Activated T-cell treated with anti-CD3 and anti-CD28 coated beads, Interleukin-2, amount 50 U/mL, for 48 hours (primary cell): ENCODE measurements around the gene TTLL1.
A peak's percentile ranks its signal among the peaks of the same experiment; 100 is the strongest.
"Not testable (repeated sequence)": the region's sequence is repeated elsewhere in the genome, so short reads cannot be mapped to it uniquely, and the experiment has no call there.

Experiments
- DNase-seq, 2 experiments: peaks; one replicate each; pipeline ENCODE4 v3.0.0-alpha.2; 2020

TTLL1 gene

DNA sequence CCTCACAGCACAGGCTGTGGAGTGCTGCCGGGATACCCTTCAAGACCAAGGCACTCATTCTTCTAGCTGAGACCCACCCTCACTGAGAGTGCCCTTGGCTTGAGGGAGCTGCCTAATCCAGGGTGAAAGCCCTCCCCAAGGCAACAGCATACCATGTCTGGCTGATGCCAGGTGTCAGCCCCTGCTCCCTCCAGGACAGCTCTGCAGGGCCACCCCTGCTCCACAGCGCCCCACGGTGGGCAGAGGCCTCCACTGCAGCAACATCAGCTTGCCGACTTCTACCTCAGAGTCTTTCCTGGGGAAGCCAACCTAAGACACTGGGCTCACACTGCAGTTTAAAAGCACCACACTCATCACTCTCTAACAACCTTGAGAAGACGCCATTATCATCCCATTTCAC, 29.0 kb downstream of the TTLL1 start:
- DNase-seq, result peak; percentile 76 to 78

DNA sequence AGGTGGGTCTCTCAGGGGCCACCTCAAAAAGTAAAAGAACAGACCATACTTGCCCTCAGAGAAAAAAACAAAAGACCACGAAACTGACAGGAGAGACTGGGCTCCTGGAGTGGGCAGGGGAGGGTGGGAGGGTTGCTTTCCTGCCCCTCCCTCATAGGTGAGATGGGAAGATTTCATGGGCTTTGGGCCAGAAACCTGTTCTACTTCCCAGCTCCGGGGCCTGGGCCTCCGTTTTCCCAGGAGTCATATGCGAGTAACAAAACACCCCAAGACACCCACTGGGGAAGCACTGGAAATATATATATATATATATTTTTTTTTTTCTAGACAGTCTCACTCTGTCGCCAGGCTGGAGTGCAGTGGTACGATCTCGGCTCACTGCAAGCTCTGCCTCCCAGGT, 31.6 kb downstream of the TTLL1 start:
- no peak for DNase-seq

- no peak for DNase-seq
These were observed 36.0 kb downstream of the TTLL1 start for GRCh38 chr22:43053176-43053575.

DNA sequence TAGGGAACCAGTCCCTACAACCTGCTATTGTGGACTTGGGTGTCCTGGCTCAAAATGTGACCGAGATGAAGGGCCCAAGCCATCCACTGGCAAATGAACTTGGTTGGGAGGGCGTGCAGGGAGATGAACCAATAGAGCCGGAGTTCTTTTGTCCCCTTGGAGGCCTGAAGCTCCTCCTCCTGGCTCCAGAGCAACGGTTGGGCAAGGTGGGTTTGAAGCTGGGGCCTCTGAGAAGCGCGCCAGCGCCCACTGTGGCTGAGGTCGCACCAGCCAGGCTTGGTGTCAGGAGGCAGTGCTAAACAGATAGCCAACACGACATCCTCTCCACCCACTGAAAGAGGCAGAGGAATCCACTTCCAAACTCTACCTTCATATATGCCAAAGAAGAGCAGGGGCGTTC, 38.2 kb downstream of the TTLL1 start:
- DNase-seq, result no peak

DNA sequence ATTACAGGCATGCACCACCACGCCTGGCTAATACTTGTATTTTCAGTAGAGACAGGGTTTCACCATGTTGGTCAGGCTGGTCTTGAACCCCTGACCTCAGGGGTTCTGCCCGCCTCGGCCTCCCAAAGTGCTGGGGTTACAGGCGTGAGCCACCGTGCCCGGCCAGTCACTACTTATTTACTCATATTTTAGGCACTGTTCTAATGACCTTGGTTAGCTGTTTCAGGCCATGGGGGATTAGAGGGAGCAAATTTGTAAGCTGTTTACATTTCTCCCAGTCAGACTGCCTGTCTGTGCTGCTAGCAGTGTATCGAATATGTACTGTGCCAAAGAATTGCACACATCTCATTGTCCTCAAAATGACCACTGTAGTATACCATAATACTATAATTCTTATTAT, 41.6 kb downstream of the TTLL1 start:
- no peak for DNase-seq

GRCh38 chr22:43044290-43044712, 44.9 kb downstream of the TTLL1 start:
- no peak for DNase-seq

DNA sequence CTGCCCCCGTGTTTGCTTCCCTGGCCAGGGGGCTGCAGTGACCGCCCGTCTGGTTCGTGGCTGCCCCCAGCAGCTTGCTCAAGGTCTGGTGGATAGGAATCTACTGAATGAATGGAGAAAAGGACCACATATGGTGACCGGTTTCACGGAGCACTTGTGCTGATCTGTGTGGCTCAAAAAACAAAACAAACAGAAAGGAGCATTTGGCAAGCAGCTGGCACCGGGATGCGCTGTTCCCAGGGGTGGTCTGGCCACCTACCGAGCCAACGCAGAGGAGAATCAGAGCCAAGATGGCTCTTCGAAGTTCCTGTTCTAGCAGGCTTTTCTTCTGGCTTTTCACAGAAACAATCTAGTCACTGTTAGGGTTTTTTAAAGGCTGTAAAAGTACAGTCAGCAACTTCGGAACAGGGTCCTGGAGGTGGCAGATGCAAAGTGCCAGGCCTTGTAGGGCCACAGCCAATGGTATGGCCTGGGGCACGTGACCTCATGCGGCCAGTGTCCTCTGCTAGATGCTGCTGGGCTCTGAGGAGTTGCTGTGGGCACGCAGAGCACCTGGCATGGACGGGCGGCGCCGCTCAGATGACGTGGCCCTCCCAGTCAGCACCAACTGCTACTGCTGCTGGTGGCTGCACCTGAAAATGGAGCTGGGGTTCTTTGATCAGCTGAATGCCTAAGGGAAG, 47.0 kb downstream of the TTLL1 start:
- no peak for DNase-seq

DNA sequence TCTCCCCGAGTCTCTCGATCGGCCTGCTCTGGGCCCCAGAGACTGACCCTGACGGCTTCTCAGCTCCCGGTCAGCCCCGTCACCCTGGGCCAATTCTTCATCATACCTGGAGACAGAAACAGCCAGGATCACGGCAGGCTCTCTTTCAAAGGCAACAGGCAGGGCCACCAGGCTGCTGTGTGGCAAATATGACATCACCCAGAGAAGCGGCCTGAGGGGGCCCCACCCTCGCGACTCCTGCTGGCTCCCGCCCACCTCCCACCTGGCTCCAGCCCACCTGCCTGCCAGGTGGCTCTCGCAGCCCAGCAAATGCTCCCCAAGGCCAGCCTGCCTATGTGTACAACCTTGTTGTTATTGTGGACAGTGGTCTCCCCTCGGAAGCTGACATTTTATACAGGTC, 49.4 kb downstream of the TTLL1 start:
- no peak for DNase-seq

- DNase-seq, result no peak
These were observed 50.9 kb downstream of the TTLL1 start for GRCh38 chr22:43038325-43038724.

GRCh38 chr22:43036282-43036829, 52.8 kb downstream of the TTLL1 start:
- no peak for DNase-seq

DNA sequence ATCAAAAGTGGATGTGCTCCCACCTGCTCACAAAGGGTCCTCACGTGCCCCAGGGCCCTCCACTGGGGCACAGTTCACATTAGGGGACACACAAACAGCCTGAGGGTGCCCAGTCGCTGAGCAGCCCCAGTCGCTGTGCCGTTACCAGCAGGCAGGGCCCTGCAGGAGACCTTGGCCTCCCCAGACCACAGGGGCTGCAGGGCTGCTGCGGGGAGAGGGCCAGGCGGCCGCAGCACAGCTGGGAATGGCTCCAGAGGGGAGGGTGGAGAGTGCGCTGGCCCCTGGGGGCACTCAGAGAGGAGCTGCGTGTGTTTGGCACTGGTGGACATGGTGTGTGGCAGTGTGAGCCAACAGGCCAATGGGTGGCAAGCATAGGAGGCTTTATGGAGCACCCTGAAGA, 53.9 kb downstream of the TTLL1 start:
- DNase-seq, result no peak

DNA sequence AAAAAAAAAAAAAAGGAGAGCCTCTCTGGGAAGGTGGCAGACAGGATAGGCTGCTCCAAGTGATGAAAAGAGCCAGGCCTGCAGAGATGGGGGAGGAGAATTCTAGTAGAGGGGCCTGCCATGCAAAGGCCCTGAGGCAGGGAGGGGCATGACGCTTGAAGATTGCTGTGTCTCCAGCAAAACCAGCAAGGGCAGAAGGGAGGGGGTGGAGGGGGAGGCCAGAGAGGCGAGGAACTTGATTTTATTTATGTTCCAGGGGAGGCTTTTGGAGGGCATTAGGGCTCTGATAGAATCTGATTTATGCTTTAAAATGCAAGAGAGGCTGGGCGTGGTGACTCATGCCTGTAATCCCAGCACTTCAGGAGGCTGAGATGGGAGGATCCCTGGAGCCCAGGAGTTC, 57.6 kb downstream of the TTLL1 start:
- DNase-seq, result no peak

DNA sequence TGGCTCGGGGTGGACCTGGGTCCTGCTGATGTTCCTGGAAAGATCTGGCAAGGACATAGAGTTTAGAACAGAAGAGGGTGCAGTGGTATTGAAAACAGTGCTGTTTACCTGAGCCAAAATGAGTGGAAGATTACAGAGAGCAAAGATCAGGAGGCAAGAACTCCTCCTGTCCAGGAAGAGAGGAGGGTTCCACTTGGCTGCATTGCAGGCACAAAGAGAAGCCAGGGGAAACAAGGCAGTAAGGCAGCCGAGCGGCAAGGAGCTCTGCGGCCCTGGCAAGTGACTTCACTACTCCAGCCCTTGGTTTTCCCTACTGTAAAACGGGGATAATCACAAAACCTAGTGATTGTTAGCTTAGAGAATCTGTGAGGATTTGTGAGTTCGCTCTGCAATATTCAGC, 70.6 kb downstream of the TTLL1 start:
- no peak for DNase-seq

DNA sequence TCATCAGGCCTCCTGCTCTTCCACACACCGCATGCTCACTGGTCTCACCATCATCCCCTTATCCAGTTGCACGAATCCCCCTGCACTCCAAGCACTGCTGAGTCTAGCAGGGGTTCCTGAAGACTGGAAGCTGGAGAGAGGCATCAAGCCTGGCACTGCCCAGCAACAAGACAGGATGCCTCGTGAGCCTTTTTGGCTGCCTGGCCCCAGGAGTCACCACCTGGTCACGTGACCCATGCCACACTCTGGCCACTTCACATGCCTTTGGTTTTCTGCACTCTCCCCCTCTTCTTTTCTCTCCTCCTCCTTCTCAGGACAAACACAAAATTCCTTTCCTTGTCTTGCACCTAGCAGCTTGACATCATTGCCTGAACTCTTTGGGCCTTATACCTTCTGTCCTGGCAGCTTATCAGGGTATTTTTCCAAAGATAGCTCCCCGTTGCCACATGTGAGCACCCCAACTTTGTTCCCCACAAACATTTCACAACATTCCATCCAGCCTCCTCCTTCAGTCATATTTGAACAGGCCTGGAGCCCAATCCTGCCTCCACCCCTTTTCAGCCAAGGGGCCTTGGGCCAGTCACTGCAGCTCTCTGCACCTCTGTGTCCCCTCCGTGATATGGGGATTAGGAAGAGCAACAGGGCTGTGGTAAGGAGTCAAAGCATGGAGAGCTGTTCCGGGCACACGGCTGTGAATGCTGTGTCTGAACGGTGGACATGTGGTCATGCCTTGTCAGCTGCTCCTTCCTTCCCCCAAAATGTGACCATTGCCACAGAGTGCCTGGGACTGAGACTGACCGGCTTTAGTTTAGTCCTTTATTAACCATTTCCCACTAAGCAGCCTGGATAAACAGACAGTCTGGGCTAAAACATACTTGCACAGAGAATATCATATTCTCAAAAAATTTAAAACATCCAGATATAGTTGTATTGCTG, 71.4 kb downstream of the TTLL1 start:
- no peak for DNase-seq

DNA sequence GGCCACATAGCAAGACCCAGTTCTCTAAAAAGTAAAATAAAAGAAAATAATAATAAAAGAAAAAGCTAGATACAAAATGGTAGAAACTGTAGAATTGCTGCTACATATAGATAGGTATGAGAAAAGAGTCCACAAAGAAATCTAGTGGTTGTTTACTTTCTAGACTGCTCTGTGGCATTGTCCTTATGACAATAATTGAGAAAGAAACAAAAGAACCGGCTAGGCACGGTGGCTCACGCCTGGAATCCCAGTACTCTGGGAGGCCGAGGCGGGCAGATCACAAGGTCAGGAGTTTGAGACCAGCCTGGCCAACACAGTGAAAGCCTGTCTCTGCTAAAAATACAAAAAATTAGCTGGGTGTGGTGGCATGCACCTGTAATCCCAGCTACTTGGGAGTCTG, 73.0 kb downstream of the TTLL1 start:
- not testable (repeated sequence) for DNase-seq

GRCh38 chr22:43015677-43016042, 73.5 kb downstream of the TTLL1 start:
- no peak for DNase-seq

DNA sequence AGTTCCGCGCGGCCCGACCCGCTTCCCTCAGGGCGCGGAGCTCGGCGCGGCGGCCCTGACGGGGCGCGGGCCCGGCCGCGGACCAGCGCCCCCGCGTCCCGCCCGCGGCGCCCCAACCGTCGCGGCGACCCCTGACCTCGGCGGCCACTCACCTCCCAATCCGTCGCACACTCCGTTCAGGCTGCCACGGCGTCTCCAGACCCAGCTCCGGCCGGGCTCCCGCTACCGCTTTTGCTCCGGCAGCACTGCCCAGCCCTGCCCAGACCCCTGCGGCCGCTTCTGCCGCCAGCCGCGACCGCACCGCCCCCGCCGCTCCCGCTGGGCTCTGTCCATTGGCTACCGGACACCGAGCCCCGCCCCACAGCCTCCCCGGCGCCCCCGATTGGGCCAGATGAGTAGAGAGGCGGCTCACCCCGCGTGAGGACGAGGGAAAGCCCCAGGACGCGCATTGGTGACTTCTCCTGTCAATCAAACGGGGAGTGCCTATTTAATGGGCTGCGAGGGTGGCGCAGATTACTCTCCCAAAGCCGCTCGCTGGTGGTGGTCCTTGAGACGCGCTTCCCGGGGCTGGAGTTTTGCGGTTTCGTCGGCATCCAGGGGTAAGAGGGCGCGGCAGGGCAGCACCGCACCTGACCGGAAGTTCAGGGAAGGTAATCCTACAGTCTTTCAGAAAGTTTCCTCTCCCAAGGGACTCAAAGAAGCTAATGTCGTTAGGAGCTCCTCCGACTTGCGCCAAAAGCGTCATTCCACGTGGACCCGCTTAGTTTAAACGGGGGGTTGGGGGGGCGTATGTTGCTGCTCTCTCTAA, 74.1 kb downstream of the TTLL1 start, which contains the start of gene PACSIN2:
Gene PACSIN2, minus strand, starts transcription at position 281 of the 808 bp plus-strand sequence. CDS start 103,069 bp downstream, outside the sequence.
- DNase-seq, result peak; percentile 99

DNA sequence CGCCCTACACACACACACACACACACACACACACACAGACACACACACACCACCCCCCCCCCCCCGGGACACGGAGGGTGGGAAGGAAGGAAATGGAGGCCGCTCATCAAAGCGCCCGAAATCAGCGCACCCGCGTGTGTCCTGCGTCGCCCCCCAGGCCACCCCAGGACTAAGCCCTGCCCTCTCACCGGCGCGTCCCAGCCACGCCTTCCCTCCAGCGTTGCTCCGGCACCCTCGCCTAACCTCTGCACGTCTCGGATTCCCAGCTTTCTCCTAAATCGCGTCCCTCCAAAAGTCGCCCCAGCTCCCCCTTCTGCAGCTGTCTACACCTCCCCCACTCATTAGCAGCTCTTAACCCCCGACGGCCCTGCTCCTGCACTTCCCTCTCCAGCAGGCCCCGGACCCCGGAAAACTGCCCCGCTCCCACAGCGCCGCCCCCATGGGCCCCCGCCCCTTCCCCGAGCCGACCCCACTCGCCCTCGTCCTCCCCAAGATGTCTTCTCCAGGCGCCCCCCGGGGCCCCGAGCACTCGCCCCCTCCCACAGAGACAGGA, 74.8 kb downstream of the TTLL1 start:
- DNase-seq, result peak; percentile 41 to 49

GRCh38 chr22:43013355-43014315, 75.6 kb downstream of the TTLL1 start:
- DNase-seq, result peak; percentile 41 to 45

DNA sequence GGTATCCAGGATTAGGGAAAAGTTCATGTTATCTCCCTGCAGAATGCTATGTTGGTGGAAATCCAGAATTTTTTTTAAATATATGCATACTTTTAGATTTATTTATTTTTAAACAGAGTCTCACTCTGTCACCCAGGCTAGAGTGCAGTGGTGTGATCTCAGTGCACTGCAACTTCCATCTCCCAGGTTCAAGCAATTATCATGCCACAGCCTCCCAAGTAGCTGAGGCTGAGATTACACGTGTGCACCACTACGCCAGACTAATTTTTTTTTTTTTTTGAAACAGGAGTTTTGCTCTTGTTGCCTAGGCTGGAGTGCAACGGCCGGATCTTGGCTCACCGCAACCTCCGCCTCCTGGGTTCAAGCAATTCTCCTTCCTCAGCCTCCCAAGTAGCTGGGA, 76.8 kb downstream of the TTLL1 start:
- DNase-seq, result no peak

DNA sequence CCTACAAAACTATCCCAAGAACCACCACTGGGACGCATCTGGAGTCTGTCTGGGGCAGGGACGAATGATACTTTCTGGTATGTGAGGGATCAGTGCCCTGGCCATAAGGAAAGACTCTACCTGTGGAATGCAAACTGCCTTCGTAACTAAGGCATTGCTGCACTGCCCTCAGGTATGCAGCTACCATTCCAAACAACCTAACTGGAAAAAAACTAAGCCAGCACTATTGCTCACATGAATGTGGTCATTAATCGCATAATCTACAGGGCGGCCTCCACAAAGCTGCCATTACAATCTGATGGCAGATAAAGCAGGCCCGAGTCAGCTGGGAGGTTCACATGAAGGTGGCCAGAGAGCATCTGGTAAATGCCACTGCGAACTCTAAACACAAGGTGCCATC, 78.1 kb downstream of the TTLL1 start:
- no peak for DNase-seq
